ENCODE measurements around the gene TSPAN33.
A peak's percentile ranks its signal among the peaks of the same experiment; 100 is the strongest.

Gene TSPAN33

GRCh38 chr7:129187681-129188371 is 43.3 kb downstream of the TSPAN33 start:
- TF ChIP-seq, protein P1, sequence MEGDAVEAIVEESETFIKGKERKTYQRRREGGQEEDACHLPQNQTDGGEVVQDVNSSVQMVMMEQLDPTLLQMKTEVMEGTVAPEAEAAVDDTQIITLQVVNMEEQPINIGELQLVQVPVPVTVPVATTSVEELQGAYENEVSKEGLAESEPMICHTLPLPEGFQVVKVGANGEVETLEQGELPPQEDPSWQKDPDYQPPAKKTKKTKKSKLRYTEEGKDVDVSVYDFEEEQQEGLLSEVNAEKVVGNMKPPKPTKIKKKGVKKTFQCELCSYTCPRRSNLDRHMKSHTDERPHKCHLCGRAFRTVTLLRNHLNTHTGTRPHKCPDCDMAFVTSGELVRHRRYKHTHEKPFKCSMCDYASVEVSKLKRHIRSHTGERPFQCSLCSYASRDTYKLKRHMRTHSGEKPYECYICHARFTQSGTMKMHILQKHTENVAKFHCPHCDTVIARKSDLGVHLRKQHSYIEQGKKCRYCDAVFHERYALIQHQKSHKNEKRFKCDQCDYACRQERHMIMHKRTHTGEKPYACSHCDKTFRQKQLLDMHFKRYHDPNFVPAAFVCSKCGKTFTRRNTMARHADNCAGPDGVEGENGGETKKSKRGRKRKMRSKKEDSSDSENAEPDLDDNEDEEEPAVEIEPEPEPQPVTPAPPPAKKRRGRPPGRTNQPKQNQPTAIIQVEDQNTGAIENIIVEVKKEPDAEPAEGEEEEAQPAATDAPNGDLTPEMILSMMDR (IDR thresholded peaks at IDR 0.05; ENCODE audit: control insufficient read depth, extremely low read depth, insufficient read depth): no peak
- H3K4me3 ChIP-seq (ENCODE audit: low read depth, low read length): peak overlapping the region; percentile 60
- no peak for DNase-seq (ENCODE audit: low read depth)

- TF ChIP-seq, protein P1 (IDR thresholded peaks at IDR 0.05; ENCODE audit: control insufficient read depth, extremely low read depth, insufficient read depth): no peak
- peak within 1 kb of the TSS; percentile 60 for H3K4me3 ChIP-seq (ENCODE audit: low read depth, low read length)
- DNase-seq (ENCODE audit: low read depth): no peak
Observed at GRCh38 chr7:129188372-129188891, 43.9 kb downstream of the TSPAN33 start, which contains the start of gene SMO. SMO (plus strand) TSS chr7:129188633; CDS start chr7:129189152, 519 bp downstream.

GRCh38 chr7:129188892-129189660 is 44.6 kb downstream of the TSPAN33 start:
- TF ChIP-seq, protein P1 (IDR thresholded peaks at IDR 0.05; ENCODE audit: control insufficient read depth, extremely low read depth, insufficient read depth): no peak
- peak overlapping the region; percentile 60 for H3K4me3 ChIP-seq (ENCODE audit: low read depth, low read length)
- DNase-seq (ENCODE audit: low read depth): no peak

DNA sequence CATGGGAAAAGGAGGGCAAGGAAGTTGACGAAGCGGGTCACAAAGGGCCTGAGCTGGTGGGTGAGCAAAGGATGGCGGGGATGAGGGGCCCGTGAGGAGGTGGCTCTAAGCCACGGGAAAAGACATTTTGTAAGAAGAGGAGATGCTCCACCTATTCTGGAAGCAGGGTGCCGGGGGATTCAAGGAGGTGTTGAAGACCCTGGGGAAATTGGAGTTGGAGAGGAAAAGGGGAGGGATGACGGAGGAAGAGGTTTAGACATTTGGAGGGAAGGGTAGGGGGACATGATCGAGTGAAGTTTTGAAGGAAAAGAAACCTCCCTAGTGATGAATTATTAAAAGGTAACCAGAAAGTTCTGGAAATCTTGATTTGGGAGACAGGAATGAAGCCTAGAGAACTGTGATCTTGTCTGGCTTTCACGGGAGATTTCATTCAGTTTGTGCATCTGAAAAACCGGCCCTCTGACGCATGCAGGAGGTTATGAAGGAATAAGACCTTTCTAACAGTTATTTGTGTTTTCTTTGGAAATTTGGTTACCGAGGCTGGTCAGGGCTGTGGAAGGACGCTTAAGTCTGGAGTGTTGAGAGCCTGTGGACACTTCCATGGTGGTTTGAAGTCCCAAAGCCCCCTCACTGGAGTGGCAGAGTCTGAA is 45.3 kb downstream of the TSPAN33 start:
- no peak for DNase-seq (ENCODE audit: low read depth)
- peak overlapping the region; percentile 60 for H3K4me3 ChIP-seq (ENCODE audit: low read depth, low read length)
- TF ChIP-seq, protein P1 (IDR thresholded peaks at IDR 0.05; ENCODE audit: control insufficient read depth, extremely low read depth, insufficient read depth): no peak

DNA sequence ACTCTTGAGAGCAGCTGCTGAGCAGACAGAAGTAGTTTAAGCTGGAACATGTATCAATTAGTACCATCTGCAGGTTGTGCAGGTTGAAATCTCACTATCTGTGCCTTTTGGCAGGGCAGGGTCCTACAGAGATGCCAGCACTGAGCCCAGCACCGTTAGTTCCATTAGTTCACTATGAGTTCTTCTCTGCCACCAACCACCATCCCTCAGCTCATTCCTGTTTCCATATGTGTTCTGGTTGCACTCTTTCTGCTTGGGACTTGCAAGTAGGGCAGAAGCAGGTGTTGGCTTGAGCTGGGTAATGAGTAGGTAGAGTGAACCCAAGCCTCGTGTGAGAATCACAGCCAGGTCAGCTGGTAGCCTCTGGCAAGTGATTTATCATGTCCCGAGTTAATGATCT is 46.8 kb downstream of the TSPAN33 start:
- no peak for DNase-seq (ENCODE audit: low read depth)
- TF ChIP-seq, protein P1 (IDR thresholded peaks at IDR 0.05; ENCODE audit: control insufficient read depth, extremely low read depth, insufficient read depth): no peak
- H3K4me3 ChIP-seq (ENCODE audit: low read depth, low read length): no peak overlapping the region

DNA sequence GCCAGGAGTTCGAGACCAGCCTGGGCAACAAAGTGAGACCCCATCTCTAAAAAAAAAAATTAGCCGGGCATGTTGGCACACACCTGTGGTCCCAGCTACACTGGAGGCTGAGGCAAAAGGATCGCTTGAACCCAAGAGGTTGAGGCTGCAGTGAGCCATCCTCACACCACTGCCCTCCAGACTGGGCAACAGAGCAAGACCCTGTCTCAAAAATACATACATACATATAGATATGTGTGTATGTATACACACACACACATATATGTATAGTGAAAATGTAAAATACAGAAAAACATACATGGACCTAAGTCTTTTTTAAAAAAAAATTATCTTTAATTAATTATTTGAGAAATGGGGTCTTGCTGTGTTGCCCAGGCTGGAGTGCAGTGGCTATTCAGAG is 49.4 kb downstream of the TSPAN33 start:
- DNase-seq (ENCODE audit: low read depth): no peak
- TF ChIP-seq, protein P1 (IDR thresholded peaks at IDR 0.05; ENCODE audit: control insufficient read depth, extremely low read depth, insufficient read depth): no peak
- H3K4me3 ChIP-seq (ENCODE audit: low read depth, low read length): no peak overlapping the region

All from LNCaP clone FGC (cell line).